ENCODE data around the gene SULT1A2. TPM values are rescaled to one million over a fixed set of nuclear protein-coding genes. Genes with fewer than 3 reads are reported as not detected.

Gene SULT1A2
- total RNA-seq, 1 donor from 2014 or later, result 3.9 TPM

DNA sequence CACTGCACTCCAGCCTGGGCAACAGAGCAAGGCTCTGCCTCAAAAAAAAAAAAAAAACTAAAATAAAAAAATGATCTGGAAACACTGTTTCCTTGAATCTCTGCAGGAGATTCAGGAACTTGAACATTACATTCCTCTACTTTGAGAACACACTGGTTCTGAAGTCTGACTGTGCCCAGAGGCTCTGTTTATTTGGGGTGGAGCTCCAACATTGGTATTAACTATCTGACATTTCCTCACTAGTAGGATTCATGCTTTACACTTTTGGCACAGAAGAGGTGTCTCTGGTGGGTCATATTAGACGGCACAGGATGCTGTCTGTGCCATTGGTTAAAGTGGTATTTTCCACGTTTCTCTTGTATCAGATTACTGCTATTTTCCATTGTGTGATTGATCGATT lies 10.4 kb downstream of the SULT1A2 start:
- no peak overlapping the region for H3K27ac Mint-ChIP-seq
- TF ChIP-seq CTCF (IDR thresholded peaks at IDR 0.05; ENCODE audit: unreplicated experiment), result no peak
- H3K9me3 Mint-ChIP-seq (ENCODE audit: low read depth), result no peaks in the 10 kb centered on the region
- H3K4me1 Mint-ChIP-seq (ENCODE audit: low read depth), result no peaks in the 10 kb centered on the region
- no peaks in the 10 kb centered on the region for H3K27me3 Mint-ChIP-seq
- no peak for DNase-seq (ENCODE audit: low spot score, unreplicated experiment)
- H3K4me3 Mint-ChIP-seq (ENCODE audit: low read depth), result no peak overlapping the region
- peaks cover 28% of the 10 kb centered on the region for H3K36me3 Mint-ChIP-seq (ENCODE audit: insufficient read depth)

DNA sequence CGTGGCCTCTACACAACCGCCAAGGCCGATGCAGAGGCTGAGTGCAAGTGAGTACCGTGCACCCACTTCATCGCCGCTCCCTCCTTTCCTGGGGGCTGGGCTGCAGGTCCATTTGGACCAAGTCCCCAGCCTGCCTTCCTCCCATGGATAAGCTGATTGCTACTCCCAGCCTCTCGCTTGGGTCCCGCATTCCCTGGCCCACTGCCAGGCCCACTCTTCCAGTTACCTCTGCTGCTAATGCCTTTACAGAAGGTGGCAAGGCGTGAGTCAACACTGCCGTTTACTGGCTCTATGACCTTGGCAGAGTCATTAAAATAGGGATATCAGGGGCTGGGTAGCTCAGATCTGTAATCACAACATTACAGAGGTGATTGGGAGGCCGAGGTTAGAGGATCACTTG lies 11.2 kb downstream of the SULT1A2 start:
- Mint-ChIP-seq H3K27me3 (no peaks in the 10 kb centered on the region), H3K27ac (no peak overlapping the region), H3K36me3 (ENCODE audit: insufficient read depth) (peaks cover 27% of the 10 kb centered on the region), H3K4me3 (ENCODE audit: low read depth) (no peak overlapping the region), H3K4me1 (ENCODE audit: low read depth) (no peaks in the 10 kb centered on the region), H3K9me3 (ENCODE audit: low read depth) (no peaks in the 10 kb centered on the region)
- TF ChIP-seq CTCF (IDR thresholded peaks at IDR 0.05; ENCODE audit: unreplicated experiment), result no peak
- no peak for DNase-seq (ENCODE audit: low spot score, unreplicated experiment)

DNA sequence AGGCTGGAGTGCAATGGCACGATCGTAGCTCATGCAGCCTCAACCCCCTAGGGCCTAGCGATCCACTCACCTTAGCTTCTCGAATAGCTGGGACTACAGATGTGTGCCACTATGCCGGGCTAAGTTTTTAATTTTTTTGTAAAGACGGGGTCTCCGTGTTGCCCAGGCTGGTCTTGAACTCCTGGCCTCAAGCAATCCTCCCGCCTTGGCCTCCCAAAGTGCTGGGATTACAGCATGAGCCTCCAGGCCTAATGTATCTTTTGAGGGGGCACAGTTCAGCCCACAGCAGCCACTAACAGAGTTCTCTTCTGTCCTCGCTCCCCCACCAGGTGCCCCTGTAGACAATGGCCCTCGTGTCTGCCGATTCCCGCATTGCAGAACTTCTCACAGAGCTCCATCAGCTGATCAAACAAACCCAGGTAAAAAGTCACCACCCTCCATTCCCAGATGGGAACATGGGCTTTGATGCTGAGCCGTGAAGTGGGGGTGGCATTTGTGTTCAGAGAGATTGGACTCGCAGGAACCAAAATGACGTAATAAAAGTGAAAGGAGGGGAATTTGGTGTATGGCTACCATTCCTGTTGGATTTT lies 16.0 kb downstream of the SULT1A2 start:
- no peaks in the 10 kb centered on the region for H3K4me1 Mint-ChIP-seq (ENCODE audit: low read depth)
- peaks cover 24% of the 10 kb centered on the region for H3K36me3 Mint-ChIP-seq (ENCODE audit: insufficient read depth)
- DNase-seq (ENCODE audit: low spot score, unreplicated experiment), result no peak
- H3K27me3 Mint-ChIP-seq, result no peaks in the 10 kb centered on the region
- no peak overlapping the region for H3K4me3 Mint-ChIP-seq (ENCODE audit: low read depth)
- no peak overlapping the region for H3K27ac Mint-ChIP-seq
- no peak for TF ChIP-seq CTCF (IDR thresholded peaks at IDR 0.05; ENCODE audit: unreplicated experiment)
- H3K9me3 Mint-ChIP-seq (ENCODE audit: low read depth), result no peaks in the 10 kb centered on the region

DNA sequence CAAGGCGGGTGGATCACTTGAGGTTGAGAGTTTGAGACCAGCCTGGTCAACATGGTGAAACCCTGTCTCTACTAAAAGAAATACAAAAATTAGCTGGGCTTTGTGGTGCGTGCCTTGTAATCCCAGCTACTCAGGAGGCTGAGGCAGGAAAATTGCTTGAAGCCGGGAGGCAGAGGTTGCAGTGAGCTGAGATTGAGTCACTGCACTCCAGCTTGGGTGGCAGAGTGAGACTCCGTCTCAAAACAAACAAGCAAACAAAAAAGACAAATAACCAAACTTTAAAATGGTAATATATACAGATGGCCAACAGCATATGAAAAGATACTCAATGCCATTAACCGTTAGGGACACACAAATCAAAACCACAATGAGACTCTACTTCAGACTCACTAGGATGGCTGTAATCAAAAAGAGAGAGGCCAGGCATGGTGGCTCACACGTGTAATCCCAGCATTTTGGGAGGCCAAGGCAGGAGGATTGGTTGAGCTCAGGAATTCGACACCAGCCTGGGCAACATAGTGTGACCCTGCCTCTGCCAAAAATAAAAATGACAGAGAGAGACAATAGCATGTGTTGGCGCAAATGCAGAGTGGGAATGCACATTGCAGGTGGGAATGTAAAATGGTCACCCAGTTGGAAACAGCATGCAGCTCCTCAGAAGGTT lies 21.3 kb downstream of the SULT1A2 start:
- Mint-ChIP-seq H3K27ac (no peak overlapping the region), H3K9me3 (ENCODE audit: low read depth) (no peaks in the 10 kb centered on the region), H3K36me3 (ENCODE audit: insufficient read depth) (peaks cover 8% of the 10 kb centered on the region), H3K4me1 (ENCODE audit: low read depth) (peaks cover 2% of the 10 kb centered on the region), H3K27me3 (no peaks in the 10 kb centered on the region), H3K4me3 (ENCODE audit: low read depth) (no peak overlapping the region)
- no peak for TF ChIP-seq CTCF (IDR thresholded peaks at IDR 0.05; ENCODE audit: unreplicated experiment)
- DNase-seq (ENCODE audit: low spot score, unreplicated experiment), result no peak

DNA sequence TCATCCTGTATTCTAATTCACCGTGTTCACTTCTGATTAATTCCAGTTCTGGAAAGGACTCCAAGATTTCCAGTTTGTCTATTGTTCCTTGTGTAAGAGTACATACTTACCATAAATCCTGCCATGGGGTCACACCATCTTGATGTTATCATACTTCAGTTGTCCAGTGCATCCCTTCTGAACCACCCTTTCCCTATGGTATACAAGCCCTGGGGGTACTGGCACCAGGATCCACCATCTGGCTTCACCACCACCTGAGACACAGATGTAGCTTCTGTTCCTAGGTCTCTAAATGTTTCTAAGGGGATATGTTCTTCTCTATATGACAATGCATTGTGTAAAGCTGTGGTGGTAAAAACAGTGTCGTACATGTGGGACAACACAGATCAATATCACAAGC lies 21.9 kb downstream of the SULT1A2 start:
- Mint-ChIP-seq H3K27ac (no peak overlapping the region), H3K4me1 (ENCODE audit: low read depth) (peaks cover 2% of the 10 kb centered on the region), H3K27me3 (no peaks in the 10 kb centered on the region), H3K4me3 (ENCODE audit: low read depth) (no peak overlapping the region), H3K36me3 (ENCODE audit: insufficient read depth) (peaks cover 8% of the 10 kb centered on the region), H3K9me3 (ENCODE audit: low read depth) (no peaks in the 10 kb centered on the region)
- DNase-seq (ENCODE audit: low spot score, unreplicated experiment), result no peak
- TF ChIP-seq CTCF (IDR thresholded peaks at IDR 0.05; ENCODE audit: unreplicated experiment), result no peak

Data from progenitor cell of endocrine pancreas (in vitro differentiated cells).